H4 (cell line): Measurements from ENCODE around the gene RAPGEF3. TPM values are rescaled to one million over a fixed set of nuclear protein-coding genes. Genes with fewer than 3 reads are reported as not detected.
A peak's percentile ranks its signal among the peaks of the same experiment; 100 is the strongest.

Source experiments
- DNase-seq: peaks from one replicate; pipeline ENCODE4 v3.0.0-alpha.2; 2015; ENCODE audit warnings: low spot score
- total RNA-seq: library from RNA; depleted of rRNA; stranded (reverse); fragments of >200 nt; shearing (Covaris generic); gene quantifications from 2 replicates; pipeline ENCODE4 v1.2.3, GENCODE V29; 2014

The RAPGEF3 gene
- total RNA-seq, 1 experiment from 2014 or later: 2.0 TPM

DNA sequence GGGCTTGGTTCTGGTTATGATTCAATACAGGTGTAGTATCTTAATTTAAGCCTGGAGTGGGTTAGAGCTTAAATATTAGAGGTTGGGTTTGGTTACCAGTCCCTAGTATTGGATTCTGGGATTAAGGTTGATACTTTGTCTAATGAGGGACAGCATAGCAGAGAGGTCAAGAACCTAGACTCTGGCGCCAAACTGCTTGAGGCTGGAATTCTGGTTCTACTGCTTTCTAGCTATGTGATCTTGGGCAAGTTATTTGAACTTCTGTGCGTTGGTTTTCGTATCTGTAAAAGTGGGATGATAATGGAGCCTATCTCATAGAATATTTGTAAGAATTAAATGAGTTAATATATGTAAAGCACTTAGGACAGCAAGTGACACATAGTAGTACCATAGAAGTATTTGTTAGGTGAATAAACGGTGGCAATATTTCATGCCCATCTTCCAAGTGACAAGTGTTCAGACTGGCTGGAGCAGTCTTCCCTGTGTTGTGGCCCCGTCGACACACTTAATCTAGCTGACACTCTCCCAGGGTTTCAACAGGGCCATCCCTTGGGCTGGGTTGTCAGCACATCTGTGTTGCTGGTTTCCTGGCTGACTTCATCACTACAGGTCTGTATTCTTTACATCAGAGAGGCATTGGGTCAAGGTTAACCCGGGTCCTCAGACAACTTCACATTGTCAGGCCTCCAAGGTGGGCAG is 36.4 kb downstream of the RAPGEF3 start:
- DNase-seq: no peak

GRCh38 chr12:47721431-47721973 is 37.2 kb downstream of the RAPGEF3 start:
- no peak for DNase-seq

GRCh38 chr12:47718531-47718930 is 40.1 kb downstream of the RAPGEF3 start:
- no peak for DNase-seq

- DNase-seq: peak; percentile 83
These were observed 41.1 kb downstream of the RAPGEF3 start for GRCh38 chr12:47717443-47718193.

DNA sequence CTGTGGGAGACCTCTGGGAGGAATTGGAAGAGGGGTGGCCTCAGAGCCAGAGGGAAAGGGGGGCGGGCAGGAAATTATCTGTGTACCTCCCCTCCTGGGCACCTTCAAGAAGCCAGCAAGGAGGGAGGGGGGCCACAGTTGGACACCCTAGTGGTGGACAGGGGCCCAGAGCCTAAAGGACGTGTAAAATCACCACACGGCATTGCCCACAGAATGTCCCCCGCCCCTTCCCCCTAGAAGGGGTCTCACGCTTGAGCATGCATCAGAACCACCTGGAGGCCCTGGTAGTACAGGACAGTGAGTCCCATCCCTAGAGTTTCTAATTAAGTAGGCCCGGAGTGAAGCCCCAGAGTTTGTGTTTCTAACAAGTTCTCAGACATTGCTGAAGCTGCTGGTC is 41.6 kb downstream of the RAPGEF3 start:
- DNase-seq: no peak

DNA sequence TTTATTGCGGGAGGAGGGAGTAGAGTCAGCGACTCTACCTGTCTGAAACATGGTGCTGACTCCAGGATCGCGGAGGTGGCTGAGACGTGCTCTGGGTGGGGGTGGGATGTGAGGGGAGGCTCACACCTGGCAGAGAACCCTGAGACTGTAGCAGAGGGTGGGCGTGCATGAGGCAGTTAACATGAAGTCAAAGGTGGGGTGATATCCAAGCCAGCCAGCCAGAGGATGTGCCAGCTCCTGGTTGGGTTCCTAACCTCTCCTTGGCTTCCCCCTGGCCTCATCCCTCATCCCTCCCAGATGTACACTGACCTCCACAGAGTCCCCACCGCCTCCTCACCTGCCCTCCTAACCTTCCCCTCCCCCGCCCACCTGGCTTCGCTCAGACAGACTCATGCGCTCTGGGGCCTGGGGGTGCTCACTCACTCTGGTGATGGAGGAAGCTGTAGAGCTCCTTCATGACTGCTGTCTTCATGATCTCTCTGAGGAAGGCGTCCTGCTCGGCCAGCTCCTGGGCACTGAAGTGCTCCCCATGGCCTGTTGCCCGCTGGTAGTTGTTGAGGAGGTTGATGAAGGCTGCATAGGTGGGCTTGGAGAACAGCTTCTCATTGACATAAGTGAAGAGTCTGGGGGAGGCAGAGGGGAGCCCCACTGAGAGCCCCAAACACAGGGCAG is 42.7 kb downstream of the RAPGEF3 start:
- no peak for DNase-seq

GRCh38 chr12:47715393-47715876 is 43.2 kb downstream of the RAPGEF3 start:
- DNase-seq: peak; percentile 65

DNA sequence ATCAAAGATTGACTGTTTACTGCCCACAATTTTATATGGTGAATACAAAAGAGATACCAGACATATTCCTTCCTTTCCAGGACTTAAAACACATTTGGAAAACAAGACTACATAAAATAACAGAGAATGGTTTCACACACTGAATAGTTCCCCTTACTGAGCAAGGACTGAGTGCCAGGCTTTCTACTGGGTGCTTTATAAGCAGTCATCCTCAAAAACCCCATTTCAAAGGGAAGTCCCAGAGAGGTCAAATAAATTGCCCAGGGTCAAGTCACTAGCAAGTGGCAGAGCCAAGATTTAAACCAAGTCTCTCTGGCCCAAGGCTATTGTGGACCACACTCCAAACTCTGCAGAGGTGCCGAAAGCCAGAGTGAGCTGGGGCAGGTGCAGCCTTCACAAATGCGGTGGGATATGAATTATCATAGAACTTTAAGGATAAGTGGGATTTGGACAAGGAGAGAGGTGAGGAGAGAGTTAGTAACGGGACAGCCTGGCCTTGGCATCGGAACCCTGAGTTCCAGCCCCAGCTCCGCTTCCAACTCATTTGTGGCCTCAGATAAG is 43.8 kb downstream of the RAPGEF3 start:
- DNase-seq: no peak

- no peak for DNase-seq
These were observed 46.5 kb downstream of the RAPGEF3 start for GRCh38 chr12:47712171-47712570.

- DNase-seq: no peak
These were observed 47.2 kb downstream of the RAPGEF3 start for GRCh38 chr12:47711448-47711847.

DNA sequence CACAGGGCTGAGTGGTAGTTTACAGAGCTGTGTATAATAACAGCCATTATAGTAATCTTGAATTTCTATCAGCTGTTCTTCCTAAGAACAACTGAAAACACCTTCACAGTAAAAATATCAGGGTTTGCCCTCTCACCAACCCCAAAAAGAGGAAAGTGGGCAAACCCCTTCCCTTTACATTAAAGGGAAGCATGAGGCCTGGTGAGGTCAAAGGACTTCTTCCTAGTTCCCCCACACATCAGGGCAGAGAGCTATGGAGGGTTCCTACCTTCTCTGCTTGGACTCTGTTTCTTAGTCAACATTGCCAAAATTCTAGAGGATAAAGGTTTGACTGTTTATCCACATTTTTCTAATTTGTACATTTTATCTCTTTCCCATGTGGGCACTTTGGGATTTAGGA is 48.4 kb downstream of the RAPGEF3 start:
- no peak for DNase-seq

DNA sequence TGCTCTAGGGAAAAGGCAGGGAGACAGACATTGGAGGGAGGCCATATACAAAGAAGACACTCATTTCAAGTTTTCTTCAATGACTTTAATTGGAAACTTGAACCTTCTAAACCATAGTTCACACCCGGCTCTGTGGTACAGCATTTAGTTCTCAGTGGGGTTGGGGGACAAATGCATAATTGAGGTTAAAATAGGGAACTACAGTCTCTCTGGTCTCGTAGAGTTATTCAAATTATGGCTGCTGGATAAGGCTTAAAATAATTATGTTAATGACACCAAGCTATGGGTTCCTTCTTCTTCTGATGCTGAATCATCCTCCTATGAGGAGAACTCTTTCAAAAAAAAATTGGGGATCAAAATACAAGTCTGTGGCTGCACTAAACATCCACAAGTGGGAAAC is 49.0 kb downstream of the RAPGEF3 start:
- no peak for DNase-seq

DNA sequence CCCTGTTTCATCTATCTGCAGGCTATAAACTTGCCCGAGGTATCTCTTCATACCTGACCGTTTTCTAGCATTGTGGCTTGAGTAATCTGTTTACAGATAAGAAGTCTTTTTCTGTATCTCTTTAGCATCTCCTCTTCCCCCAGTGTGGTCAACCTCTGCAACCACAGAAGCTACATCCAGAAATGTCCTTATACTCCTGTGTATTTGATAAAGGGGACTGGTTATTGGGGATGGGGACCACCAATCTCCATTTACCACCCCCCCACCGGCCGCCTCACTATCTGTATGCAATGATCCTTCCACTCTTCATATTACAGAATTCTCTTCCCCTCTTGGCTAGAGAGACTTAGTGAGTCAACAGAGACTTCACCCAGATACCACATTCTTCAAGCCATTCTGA is 49.4 kb downstream of the RAPGEF3 start:
- DNase-seq: no peak

DNA sequence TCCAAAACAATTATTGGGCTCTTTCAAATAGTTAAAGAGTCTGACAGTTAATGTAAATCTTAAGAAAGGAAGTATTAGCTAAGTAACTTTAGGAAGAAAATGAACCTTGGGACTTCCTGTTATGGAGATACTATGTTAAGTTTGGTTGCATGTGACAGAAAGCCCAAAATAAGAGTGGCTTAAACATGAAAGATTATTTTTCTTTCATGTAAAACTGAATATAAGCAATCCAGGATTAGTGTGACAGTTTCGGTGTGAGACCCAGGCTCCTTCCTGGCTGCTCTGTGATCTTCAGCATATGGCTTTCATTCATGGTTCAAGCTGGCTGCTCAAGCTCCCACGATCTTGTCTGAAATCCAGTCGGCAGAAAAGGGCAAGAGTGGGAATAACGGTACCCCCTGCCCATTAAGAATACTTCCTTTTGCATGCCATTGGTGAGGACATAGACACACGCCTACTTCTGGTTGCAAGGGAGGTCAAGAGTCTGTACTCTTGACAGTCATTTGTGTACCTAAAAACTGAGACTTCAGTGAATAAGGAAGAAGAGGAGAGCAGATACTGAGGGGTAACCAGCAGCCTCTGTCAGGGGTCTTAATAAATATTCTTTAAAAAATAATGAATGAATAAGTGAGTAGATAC is 50.7 kb downstream of the RAPGEF3 start:
- DNase-seq: no peak

DNA sequence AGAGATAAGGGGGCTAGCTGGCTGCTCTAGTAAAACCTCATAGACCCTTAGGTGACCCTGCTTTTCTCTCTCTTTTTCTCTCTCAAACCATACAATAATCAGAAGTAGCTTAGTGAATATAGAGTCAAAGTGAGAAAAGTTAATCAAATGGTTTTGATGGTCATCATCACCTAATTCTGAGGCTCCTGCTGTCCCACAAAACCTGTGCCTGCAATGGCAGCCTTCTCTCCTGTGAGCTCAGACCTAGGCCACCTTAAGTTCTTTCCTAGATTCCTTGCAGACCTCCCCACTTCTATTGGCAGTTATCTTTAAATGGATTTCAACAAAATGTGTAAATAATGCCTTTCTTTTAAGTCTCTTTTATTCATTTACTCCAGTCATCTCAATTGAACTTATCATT is 51.3 kb downstream of the RAPGEF3 start:
- DNase-seq: no peak

DNA sequence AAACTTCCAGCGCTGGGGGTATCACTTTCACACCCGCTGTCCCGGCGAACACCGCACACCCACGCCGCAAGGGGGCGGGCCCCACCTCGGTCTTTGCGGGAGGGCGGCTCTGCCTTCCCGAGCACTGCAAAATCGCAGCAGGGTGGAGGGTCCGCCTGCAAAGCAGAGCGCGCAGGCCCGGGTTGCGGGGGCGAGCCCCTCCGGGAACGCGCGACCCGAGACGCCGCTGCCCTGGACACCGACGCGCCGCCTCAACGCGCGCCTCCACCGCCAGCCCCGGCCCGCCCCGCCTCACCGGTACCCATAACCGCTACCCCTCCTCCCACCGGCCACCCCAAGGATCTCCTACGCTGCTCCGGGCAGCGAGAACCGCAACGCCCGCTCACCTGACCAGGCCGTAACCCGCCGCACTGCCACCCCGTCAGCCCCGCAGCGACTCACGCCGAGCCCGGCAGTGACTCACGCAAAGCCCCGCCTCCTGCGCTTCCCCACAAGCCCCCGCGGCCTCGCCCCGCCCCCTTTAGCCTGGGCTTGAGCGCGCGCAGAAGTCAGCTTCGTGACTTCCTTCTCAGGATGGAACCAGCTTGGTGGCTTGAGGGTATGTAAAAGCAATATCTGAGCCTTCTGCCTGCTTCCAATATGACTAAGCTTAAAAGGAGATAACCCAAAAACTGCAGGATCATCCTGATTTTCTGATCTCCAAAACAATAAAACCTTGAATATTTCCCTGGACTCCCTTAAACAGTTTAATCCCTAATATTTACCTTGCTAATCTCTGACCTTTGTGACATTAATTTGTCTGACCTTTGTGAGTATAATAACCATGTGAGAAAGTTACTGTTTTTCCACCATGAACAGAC is 52.9 kb downstream of the RAPGEF3 start, which contains the start of gene RPAP3:
TSS of gene RPAP3 (minus strand) at position 465 of the 860 bp plus-strand sequence. CDS start 3,190 bp downstream, outside the sequence.
- DNase-seq: peak; percentile 92

GRCh38 chr12:47705229-47705565 is 53.5 kb downstream of the RAPGEF3 start:
- no peak for DNase-seq

DNA sequence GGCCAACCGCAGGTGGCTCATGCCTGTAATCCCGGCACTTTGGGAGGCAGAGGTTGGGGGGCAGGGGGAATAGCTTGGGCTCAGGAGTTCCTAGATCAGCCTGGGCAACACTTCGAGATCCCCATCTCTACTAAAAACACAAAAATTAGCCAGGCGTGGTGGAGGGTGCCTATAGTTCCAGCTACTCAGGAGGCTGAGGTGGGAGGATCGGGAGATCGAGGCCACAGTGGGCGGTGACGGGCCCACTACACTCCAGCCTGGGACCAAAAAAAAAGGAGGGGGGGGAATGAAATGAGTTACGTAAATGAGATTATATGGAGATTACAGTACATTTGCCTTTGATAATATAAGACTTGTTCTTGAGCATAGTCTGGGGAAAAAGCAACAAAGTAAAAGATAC is 54.0 kb downstream of the RAPGEF3 start:
- no peak for DNase-seq

DNA sequence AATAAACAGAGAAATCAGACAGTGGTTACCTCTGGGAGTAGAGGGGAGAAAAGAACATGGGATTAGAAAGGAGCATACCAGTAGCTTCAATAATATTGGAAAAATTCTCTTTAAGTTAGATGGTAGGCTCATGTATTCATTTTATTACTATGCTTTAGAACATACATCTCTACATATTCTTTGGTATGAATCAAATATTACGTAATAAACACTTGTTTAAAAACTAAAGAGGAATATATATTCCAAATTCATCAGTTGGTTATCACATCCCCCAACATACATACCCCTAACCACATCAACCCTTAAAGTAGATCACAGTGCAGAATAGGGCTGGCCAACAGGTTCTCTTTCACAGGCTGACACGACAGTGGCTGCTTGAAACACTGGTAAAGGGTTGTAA is 58.4 kb downstream of the RAPGEF3 start:
- DNase-seq: no peak

DNA sequence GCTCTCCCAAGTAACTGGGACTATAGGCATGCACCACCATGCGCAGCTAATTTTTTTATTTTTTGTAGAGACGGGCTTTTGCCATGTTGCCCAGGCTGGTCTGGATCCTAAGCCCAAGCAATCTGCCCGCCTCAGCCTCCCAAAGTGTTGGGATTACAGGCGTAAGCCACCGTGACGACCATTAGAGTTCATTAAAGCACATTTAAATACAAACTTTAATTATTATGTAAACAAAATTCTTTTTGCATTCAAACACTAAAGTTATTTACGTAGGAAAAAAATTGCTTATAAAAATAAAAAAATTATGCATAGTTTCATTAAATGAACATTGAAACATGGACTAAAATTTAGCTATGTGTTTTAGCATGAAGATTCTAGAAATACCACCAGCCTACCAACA is 60.0 kb downstream of the RAPGEF3 start:
- DNase-seq: no peak

DNA sequence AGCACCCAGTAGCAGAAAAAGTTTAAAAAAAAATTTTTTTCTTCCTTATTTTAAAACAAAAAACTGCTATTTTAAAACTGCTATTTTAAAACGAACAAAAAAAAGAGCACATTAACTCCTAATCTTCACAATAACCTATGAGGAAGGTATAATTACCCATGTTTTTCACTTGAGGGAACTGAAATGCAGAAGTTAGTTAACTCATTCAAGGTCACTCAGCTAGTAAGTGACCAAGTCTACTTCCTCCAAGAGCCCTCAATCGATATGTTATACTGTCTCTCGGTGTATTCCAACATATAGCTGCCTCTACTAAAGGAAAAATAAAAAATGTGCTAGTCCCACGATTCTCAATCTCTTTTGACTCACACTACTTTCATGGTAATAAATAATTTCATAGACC is 60.6 kb downstream of the RAPGEF3 start:
- DNase-seq: no peak
